GM12874 (cell line): Measurements from ENCODE around the gene GNB5.

Source experiments
- TF ChIP-seq, protein P1 (sequence below): IDR thresholded peaks from 2 replicates; pipeline ENCODE4 v1.5.1; 2011; ENCODE audit warnings: low read depth, mild to moderate bottlenecking, control low read depth, low read length, moderate library complexity; ENCODE audit not compliant: insufficient read depth

Gene GNB5

GRCh38 chr15:52191207-52191606 lies at the start of gene GNB5:
Gene GNB5, minus strand, starts transcription at chr15:52191392. Its CDS starts 6,716 bp downstream, at chr15:52184676.
- TF ChIP-seq, protein P1, sequence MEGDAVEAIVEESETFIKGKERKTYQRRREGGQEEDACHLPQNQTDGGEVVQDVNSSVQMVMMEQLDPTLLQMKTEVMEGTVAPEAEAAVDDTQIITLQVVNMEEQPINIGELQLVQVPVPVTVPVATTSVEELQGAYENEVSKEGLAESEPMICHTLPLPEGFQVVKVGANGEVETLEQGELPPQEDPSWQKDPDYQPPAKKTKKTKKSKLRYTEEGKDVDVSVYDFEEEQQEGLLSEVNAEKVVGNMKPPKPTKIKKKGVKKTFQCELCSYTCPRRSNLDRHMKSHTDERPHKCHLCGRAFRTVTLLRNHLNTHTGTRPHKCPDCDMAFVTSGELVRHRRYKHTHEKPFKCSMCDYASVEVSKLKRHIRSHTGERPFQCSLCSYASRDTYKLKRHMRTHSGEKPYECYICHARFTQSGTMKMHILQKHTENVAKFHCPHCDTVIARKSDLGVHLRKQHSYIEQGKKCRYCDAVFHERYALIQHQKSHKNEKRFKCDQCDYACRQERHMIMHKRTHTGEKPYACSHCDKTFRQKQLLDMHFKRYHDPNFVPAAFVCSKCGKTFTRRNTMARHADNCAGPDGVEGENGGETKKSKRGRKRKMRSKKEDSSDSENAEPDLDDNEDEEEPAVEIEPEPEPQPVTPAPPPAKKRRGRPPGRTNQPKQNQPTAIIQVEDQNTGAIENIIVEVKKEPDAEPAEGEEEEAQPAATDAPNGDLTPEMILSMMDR = no peak

DNA sequence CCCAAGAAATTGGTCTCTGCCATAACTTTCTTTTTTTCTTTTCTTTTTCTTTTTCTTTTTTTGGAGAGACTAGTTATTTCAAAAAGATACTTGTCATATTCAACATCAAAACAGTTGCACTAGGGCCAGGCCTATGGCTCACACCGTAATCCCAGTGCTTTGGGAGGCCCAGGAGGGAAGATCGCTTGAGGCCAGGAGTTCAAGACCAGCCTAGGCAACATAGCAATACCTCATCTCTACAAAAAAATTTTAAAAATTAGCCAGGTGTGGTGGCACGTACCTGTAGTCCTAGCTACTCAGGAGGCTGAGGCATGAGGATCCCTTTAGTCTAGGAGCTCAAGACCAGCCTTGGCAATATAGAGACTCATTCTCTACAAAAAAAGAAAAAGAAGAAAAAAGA lies 49.0 kb upstream of the GNB5 start:
- TF ChIP-seq, protein P1 = no peak

- TF ChIP-seq, protein P1 = no peak
These were observed 47.0 kb upstream of the GNB5 start for GRCh38 chr15:52238149-52238548.

- TF ChIP-seq, protein P1 = no peak
These were observed 44.8 kb upstream of the GNB5 start for GRCh38 chr15:52236013-52236412.

DNA sequence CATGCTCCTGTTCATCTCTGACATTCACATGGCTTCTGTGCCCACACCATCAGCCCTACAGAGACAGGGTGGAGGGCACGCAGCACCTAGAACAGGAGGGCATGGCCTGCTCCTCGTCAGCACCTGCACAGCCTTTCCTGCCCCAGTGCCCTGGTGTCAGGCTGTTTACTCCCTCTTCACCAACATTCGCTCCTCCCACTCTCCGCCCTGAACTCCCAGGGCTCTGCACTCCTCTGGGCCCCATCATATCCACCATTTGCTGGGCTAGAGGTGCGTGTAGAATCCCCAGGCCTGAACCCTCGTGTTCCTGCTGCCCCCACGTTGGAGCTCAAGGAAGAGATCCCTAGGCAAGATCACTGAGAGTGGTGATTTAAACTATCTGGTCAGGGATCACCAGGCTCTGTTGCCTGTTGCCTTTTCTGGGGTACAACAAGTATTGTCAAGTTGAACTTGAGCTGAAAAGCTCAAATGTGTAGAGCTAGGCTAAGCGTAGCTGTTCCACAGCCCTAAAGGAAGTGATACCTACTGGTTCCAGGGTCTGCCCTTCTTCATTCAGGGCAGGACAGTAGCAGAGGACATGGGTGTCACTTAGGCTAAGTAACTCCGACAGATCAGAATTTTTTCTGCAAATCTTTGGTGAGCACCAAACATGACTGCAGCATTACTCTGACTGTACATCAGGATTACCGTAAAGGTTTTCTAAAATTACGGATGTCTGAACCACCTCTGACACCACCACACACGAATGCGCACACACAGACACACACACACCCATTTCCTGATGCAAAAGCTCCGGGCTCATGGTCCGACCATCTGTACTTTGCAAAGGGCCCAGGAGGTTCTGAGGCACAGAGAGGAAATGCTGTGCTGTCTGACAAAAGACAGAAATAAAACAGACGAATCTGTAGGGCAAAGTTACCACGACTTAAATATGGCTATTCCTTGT lies 43.7 kb upstream of the GNB5 start:
- TF ChIP-seq, protein P1 = no peak

GRCh38 chr15:52233405-52233804 lies 42.2 kb upstream of the GNB5 start:
- TF ChIP-seq, protein P1 = no peak

- TF ChIP-seq, protein P1 = no peak
These were observed 41.1 kb upstream of the GNB5 start for GRCh38 chr15:52232327-52232726.
